ENCODE results near the gene LUC7L.
"Not testable (repeated sequence)": the region's sequence is repeated elsewhere in the genome, so short reads cannot be mapped to it uniquely, and the experiment has no call there.

Gene LUC7L

DNA sequence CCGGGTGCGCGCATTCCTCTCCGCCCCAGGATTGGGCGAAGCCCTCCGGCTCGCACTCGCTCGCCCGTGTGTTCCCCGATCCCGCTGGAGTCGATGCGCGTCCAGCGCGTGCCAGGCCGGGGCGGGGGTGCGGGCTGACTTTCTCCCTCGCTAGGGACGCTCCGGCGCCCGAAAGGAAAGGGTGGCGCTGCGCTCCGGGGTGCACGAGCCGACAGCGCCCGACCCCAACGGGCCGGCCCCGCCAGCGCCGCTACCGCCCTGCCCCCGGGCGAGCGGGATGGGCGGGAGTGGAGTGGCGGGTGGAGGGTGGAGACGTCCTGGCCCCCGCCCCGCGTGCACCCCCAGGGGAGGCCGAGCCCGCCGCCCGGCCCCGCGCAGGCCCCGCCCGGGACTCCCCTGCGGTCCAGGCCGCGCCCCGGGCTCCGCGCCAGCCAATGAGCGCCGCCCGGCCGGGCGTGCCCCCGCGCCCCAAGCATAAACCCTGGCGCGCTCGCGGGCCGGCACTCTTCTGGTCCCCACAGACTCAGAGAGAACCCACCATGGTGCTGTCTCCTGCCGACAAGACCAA lies 56.8 kb downstream of the LUC7L start, which contains the start of gene HBA2:
TSS of gene HBA2 (plus strand) at position 503 of the 568 bp plus-strand sequence. CDS start at position 540, 37 bp downstream.
- H3K4me3 ChIP-seq (ENCODE audit: low read length); DNase-seq (ENCODE audit: low read depth, low spot score): not testable (repeated sequence)

GRCh38 chr16:170788-171187 lies 58.5 kb downstream of the LUC7L start:
- H3K4me3 ChIP-seq (ENCODE audit: low read length), result no peak overlapping the region

DNA sequence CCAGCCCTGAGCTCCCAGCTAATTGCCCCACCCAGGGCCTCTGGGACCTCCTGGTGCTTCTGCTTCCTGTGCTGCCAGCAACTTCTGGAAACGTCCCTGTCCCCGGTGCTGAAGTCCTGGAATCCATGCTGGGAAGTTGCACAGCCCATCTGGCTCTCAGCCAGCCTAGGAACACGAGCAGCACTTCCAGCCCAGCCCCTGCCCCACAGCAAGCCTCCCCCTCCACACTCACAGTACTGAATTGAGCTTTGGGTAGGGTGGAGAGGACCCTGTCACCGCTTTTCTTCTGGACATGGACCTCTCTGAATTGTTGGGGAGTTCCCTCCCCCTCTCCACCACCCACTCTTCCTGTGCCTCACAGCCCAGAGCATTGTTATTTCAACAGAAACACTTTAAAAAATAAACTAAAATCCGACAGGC lies 59.2 kb downstream of the LUC7L start:
- not testable (repeated sequence) for DNase-seq (ENCODE audit: low read depth, low spot score); H3K4me3 ChIP-seq (ENCODE audit: low read length)

More at GRCh38 chr16:170788-171187, 58.5 kb downstream of the LUC7L start:
- DNase-seq (ENCODE audit: low read depth, low spot score), result no peak

GRCh38 chr16:169014-169413 lies 60.2 kb downstream of the LUC7L start:
- DNase-seq (ENCODE audit: low read depth, low spot score), result no peak
- no peak overlapping the region for H3K4me3 ChIP-seq (ENCODE audit: low read length)

DNA sequence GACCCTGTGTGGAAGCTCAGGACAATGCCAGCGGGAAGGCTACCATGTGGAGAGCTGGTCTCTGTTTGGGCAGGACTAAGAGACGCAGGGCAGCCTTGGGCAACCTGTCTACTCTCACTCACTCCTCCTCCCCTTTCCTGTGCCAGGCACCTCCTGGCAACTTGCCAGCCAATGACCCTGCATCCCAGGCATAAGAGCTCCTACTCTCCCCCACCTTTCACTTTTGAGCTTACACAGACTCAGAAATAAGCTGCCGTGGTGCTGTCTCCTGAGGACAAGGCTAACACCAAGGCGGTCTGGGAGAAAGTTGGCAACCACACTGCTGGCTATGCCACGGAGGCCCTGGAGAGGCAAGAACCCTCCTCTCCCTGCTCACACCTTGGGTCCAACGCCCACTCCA lies 60.8 kb downstream of the LUC7L start:
- no peak for DNase-seq (ENCODE audit: low read depth, low spot score)
- no peak overlapping the region for H3K4me3 ChIP-seq (ENCODE audit: low read length)

DNA sequence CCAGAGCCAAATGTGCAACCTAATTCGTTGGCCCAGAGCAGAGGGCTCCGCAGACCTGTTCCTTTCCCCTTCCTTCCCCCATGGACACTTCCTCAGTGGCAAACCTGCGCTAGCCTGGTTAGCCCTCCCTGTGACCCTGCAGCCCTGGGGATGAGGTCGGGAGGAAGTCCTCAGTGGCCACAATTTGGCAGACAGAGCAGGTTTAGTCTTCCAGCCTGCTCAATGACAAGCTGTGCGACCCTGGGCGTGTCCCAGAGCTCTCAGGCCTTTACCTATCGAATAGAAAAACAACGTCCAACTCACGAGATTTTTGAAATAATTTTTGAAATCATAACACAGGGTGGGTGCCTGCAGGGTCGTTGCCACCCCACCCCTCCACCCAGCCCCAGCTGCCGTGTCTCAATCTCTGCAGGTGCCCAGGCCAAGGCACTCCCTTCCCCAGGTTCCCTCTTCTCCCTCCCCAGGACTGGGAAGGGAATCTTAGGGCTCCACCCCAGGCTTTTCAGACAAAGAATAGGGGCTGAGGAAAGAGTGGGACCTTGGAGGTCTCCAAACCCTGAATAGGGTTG lies 62.0 kb downstream of the LUC7L start:
- DNase-seq (ENCODE audit: low read depth, low spot score), result no peak
- H3K4me3 ChIP-seq (ENCODE audit: low read length), result no peak overlapping the region

GRCh38 chr16:166375-167121 lies 62.7 kb downstream of the LUC7L start:
- no peak overlapping the region for H3K4me3 ChIP-seq (ENCODE audit: low read length)
- DNase-seq (ENCODE audit: low read depth, low spot score), result no peak

- no peak within 1 kb of the TSS for H3K4me3 ChIP-seq (ENCODE audit: low read length)
- DNase-seq (ENCODE audit: low read depth, low spot score), result no peak
Measured at GRCh38 chr16:165539-166374, 63.5 kb downstream of the LUC7L start, which contains the start of gene HBM. TSS of gene HBM (plus strand) at chr16:165978. CDS start at chr16:165998, 20 bp downstream.

DNA sequence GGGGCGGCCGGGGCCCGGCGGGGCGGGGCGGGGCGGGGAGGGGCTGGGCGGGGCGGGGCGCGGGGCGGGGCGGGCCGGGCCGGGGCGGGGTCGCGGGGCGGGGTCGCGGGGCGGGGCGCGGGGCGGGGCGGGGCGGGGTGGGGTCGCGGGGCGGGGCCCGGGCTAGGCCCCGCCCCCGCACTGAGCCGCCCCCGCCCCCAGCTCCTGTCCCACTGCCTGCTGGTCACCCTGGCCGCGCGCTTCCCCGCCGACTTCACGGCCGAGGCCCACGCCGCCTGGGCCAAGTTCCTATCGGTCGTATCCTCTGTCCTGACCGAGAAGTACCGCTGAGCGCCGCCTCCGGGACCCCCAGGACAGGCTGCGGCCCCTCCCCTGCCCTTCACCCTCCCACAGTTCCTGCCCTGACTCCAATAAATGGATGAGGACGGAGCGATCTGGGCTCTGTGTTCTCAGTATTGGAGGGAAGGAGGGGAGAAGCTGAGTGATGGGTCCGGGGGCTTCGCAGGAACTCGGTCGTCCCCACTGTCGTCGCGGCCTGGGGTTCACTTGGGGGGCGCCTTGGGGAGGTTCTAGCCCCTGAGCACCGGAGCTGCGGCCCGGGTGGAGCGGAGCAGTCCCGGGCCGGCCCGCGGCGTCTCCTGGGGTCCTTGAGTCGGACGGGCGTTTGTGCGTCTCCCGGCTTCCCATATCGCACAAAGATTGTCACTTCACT lies 64.3 kb downstream of the LUC7L start:
- H3K4me3 ChIP-seq (ENCODE audit: low read length), result no peak overlapping the region
- DNase-seq (ENCODE audit: low read depth, low spot score), result no peak

DNA sequence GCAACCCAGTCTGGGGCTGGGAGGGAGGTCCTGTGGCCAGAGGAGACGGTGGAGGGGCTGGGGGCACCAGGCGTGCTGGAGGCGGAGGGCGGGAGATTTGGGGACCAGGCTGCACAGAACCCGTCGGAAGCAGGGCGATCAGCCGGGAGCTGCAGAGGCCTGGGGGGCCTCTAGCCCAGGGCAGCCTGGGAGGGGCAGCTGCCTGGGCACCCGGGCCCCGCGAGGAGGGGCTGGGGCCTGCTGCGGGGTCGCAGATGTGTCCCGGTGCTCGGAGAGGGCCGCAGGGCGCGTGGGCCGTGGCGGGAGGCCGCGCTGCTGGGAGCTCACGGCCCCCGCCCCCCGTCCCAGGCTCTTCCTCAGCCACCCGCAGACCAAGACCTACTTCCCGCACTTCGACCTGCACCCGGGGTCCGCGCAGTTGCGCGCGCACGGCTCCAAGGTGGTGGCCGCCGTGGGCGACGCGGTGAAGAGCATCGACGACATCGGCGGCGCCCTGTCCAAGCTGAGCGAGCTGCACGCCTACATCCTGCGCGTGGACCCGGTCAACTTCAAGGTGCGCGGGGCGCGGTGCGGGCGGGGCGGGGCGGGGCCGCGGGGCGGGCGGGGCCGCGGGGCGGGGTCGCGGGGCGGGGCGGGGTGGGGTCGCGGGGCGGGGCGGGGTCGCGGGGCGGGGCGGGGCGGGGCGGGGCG lies 65.0 kb downstream of the LUC7L start:
- H3K4me3 ChIP-seq (ENCODE audit: low read length), result not testable (repeated sequence)

GRCh38 chr16:163696-164095 lies 65.6 kb downstream of the LUC7L start:
- DNase-seq (ENCODE audit: low read depth, low spot score); H3K4me3 ChIP-seq (ENCODE audit: low read length): not testable (repeated sequence)

More for the DNA sequence above, 65.0 kb downstream of the LUC7L start:
- DNase-seq (ENCODE audit: low read depth, low spot score), result not testable (repeated sequence)

- not testable (repeated sequence) for H3K4me3 ChIP-seq (ENCODE audit: low read length); DNase-seq (ENCODE audit: low read depth, low spot score)
Measured at GRCh38 chr16:163139-163538, 66.1 kb downstream of the LUC7L start.

DNA sequence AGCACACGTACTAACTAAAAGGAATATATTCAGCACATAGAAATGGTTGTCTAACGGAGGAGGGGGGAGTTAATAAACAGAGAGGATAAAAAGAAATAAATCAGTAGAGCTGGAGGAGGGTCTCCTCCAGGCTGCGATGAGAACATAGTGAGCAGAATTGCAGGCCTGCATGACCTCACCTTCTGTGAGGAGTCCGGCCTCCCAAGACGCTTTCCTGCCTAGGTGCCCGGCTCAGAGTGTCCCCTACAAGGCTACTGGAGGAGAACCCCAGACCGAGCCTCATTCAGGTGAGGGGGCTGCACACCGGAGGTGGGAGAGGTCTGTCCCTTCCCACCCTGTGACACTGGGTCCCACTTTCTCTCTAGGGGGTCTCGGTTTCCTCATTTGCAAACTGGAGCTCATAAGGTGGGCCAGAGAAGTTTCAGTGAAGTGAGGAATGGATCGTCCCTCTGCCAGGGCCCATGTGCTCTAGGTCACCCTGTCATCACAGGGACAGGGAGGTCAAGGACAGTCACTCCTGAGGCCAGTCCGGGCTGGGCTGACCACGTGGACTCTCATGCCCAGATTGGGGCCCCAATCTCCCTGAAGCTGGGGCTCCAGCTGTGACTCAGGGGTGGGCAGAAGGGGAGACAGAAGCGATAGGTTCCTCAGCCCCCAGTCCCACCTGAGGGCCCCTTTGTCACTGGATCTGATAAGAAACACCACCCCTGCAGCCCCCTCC lies 66.8 kb downstream of the LUC7L start:
- no peak overlapping the region for H3K4me3 ChIP-seq (ENCODE audit: low read length)
- no peak for DNase-seq (ENCODE audit: low read depth, low spot score)

GRCh38 chr16:160691-161190 lies 68.5 kb downstream of the LUC7L start:
- no peak for DNase-seq (ENCODE audit: low read depth, low spot score)
- no peak overlapping the region for H3K4me3 ChIP-seq (ENCODE audit: low read length)

DNA sequence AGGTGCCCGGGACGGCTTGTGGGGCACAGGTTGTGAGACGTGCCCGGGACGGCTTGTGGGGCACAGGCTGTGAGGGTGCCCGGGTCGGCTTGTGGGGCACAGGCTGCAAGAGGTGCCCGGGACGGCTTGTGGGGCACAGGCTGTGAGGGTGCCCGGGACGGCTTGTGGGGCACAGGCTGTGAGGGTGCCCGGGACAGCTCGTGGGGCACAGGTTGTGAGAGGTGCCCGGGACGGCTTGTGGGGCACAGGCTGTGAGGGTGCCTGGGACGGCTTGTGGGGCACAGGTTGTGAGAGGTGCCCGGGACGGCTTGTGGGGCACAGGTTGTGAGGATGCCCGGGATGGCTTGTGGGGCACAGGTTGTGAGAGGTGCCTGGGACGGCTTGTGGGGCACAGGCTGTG lies 69.0 kb downstream of the LUC7L start:
- not testable (repeated sequence) for H3K4me3 ChIP-seq (ENCODE audit: low read length); DNase-seq (ENCODE audit: low read depth, low spot score)

GRCh38 chr16:159136-159849 lies 70.0 kb downstream of the LUC7L start:
- DNase-seq (ENCODE audit: low read depth, low spot score), result no peak
- H3K4me3 ChIP-seq (ENCODE audit: low read length), result no peak overlapping the region

- DNase-seq (ENCODE audit: low read depth, low spot score), result no peak
- H3K4me3 ChIP-seq (ENCODE audit: low read length), result no peak overlapping the region
Measured at GRCh38 chr16:155031-155398, 74.2 kb downstream of the LUC7L start.

Measured in Jurkat, Clone E6-1 (cell line).